GM12874 (cell line): Measurements from ENCODE around the gene SZRD1.

Experiments used
- TF ChIP-seq, protein P1 (sequence below): IDR thresholded peaks from 2 replicates; pipeline ENCODE4 v1.5.1; 2011; ENCODE audit warnings: low read depth, mild to moderate bottlenecking, control low read depth, low read length, moderate library complexity; ENCODE audit not compliant: insufficient read depth

SZRD1 gene, protein sequence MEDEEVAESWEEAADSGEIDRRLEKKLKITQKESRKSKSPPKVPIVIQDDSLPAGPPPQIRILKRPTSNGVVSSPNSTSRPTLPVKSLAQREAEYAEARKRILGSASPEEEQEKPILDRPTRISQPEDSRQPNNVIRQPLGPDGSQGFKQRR

DNA sequence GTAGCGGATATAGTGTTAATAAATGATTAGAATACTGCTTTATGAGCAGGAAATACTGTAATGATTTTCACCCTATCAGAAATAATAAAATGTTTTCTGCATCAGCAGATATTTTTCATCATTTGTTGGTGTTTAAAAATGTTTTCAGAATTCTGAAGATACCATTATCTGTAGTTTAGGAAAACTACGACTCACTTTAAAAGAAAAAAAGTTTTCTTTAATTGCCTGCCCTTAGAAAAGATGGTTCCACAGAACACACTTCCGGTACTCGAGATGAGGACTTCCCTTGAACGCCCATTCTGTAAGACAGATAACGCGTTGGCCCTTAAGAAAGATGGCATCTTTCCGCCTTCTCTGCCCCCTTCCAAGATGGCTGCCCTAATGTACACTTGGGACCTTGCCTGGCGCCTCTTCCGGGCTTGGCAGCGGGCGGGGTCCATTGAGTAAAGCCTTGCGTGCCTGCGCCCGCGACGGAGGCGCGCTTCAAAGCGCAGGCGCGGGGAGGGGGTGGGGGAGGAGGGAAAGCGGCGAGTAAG lies at the start of gene SZRD1:
SZRD1 (plus strand) TSS at position 521 of the 536 bp plus-strand sequence. CDS start 16 bp downstream, outside the sequence.
- TF ChIP-seq, protein P1, sequence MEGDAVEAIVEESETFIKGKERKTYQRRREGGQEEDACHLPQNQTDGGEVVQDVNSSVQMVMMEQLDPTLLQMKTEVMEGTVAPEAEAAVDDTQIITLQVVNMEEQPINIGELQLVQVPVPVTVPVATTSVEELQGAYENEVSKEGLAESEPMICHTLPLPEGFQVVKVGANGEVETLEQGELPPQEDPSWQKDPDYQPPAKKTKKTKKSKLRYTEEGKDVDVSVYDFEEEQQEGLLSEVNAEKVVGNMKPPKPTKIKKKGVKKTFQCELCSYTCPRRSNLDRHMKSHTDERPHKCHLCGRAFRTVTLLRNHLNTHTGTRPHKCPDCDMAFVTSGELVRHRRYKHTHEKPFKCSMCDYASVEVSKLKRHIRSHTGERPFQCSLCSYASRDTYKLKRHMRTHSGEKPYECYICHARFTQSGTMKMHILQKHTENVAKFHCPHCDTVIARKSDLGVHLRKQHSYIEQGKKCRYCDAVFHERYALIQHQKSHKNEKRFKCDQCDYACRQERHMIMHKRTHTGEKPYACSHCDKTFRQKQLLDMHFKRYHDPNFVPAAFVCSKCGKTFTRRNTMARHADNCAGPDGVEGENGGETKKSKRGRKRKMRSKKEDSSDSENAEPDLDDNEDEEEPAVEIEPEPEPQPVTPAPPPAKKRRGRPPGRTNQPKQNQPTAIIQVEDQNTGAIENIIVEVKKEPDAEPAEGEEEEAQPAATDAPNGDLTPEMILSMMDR = no peak

DNA sequence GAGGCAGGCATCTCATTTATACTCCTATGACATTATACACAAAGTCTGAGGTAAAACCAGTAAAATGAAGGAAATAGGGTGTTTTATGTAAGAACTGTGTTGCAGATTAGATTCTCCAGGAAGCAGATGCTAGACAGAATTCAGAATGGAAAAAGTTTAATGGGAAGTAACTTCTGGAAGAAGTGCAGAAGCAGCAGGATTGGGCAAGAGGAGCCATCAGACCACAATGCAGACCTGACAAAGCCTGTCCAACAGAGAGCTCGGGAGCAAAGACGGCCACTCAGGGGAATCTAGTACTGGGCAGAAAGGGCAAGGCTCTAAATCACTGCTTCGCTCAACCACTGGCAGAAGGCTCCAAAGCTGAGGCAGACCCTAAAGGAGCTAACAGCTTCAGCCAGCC lies 48.5 kb upstream of the SZRD1 start:
- TF ChIP-seq, protein P1 = no peak

DNA sequence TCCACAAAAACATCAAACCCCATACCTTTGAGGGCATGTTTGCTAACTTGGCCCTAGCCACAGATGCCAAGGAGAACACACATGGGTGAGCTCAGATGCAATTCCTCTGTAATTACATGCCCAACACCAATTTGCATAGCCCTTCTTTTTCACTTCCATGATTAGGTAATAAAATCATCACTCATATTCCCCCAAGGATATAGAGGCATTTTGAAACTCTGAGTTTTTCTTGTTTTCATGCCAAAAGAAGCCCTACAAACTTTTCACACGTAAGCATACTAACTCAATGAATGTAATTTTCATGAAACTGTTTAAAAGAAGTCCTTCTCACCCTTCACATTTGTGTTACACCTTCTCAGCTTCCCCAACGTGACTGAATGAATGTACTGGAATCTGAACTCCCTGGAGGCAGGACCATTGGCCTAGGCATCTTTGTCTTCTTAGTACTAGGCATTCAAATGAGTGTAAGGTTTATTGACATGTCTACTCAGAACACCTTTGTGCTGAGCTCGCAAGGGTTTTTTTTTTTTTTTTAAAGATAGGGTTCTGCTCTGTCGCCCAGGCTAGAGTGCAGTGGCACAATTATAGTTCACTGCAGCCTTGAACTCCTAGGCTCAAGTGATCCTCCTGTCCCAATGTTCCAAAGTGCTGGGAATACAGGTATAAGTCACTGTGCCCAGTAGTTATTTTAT lies 45.7 kb upstream of the SZRD1 start:
- TF ChIP-seq, protein P1 = no peak

DNA sequence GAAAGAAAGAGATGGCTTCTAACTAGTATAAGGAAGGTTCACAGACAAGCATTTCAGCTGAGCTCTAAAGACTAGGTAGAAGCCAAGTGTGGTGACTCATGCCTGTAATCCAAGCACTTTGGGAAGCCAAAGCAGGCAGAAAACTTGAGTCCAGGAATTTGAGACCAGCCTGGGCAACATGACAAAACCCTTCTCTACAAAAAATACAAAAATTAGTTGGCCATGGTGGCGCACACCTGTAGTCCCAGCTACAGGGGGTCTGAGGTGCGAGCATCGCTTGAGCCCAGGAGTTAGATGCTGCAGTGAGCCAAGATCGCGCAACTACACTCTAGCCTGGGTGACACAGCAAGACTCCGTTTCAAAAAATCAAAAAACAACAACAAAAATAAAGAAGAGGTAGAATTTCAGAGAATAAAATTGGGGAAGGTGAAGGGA lies 42.6 kb upstream of the SZRD1 start:
- TF ChIP-seq, protein P1 = no peak

DNA sequence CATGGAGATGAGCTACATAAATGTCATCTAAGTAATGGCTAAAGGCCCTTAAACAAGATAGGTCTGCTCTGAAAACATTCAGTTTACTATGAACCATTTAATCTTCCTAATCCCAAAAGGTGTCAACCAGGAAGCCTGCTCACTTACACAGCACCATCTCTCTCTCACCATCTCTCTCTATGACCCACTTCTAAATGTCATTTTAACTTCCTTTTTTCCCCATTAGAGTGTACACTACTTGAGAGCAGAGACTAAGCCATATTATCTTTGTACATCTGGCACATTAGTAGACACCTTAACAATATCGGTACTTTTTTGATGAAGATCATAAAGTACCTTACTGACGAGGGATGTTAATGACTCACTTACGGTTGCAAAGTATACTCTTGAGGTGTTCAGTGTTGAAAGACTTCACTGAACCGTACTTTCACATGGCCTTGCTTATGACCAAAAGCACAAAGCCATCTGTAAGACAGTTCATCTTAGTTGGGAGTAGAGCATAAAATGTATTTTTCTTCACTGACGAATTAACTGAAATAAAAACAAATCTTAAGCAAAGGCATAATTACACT lies 40.1 kb upstream of the SZRD1 start:
- TF ChIP-seq, protein P1 = no peak

DNA sequence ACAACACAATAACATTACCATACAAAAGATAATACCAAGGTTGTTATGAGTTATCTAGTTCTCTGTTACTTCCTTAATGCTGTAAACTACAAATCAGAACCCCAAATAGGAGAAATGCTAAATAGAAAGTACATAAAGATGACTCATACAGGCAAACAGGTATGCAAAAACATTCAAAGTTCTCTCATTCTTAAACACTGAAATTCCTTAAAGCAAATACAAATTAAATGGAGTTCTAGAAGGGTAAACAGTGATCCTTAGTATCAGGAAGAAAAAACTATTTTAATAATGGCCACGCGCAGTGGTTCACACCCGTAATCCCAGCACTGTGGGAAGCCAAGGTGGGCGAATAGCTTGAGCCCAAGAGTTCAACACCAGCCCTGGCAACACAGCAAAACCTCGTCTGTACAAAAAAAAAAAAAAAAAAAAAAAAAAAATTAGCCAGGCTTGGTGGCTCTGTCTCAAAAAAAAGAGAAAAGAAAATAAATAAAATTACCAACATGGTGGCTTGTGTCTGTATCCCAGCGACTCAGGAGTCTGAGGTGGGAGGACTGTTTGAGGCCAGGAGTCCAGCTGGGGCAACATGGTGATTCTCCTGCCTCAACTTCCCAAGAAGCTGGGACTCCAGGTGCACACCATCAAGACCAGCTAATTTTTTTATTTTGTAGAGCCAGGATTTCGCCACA lies 32.2 kb upstream of the SZRD1 start:
- TF ChIP-seq, protein P1 = no peak

DNA sequence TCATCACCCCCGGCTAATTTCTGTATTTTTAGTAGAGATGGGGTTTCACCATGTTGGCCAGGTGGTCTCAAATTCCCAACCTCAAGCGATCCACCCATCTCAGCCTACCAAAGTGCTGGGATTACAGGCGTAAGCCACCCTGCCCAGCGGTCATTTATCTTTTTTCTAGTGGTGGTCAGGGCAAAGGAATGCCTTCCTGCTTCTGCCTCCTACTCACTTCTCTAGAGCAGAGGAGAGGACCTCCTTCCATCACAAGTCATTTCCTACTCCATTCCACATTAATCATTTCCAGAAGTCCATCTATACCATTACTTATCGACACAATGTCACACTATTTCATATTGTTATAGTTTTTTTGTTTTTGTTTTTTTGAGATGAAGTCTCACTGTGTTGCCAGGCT lies 28.1 kb upstream of the SZRD1 start:
- TF ChIP-seq, protein P1 = no peak
